Measurements from ENCODE around the gene MAP2K6. TPM values are rescaled to one million over a fixed set of nuclear protein-coding genes. Genes with fewer than 3 reads are reported as not detected.

The MAP2K6 gene
- polyA plus RNA-seq, 1 of the 3 experiments (the other 2 are of a cell fraction) = 6.7 TPM

DNA sequence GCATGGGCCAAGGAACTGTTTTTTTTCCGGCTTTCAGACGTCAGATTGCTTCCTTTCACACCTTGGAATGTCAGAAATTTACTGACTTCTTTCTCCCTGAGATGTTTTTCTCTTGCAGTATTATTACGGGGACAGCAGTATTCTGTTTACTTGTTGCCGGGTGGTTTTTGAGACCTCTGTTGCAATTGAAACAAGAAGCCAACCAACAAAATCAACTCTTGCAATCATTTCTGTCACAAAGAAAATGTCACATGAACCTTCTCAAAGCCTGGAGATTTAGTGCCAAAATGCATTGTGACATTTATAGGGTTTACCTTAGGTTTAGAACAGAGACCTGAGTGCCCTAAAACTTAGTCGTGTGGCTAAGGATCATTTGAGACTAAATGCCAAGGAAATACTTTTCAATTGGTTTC is 174.3 kb downstream of the MAP2K6 start:
- no peaks in the 10 kb centered on the region for H3K9me3 ChIP-seq
- no peaks in the 10 kb centered on the region for H3K79me2 ChIP-seq (ENCODE audit: insufficient read depth)
- no peak overlapping the region for H3K4me2 ChIP-seq
- TF ChIP-seq TCF12 (IDR thresholded peaks at IDR 0.05) = no peak
- no peak for TF ChIP-seq ELF1 (IDR thresholded peaks at IDR 0.05)
- no peak for TF ChIP-seq USF2 (IDR thresholded peaks at IDR 0.05; ENCODE audit: borderline replicate concordance, low read depth, low read length)
- no peak for TF ChIP-seq TAF1 (IDR thresholded peaks at IDR 0.05; ENCODE audit: borderline replicate concordance, low read depth, low read length)
- TF ChIP-seq NRF1 (IDR thresholded peaks at IDR 0.05; ENCODE audit: low read depth, low read length) = no peak
- TF ChIP-seq RAD21 (IDR thresholded peaks at IDR 0.05; ENCODE audit: low read length) = no peak
- TF ChIP-seq CHD2 (IDR thresholded peaks at IDR 0.05; ENCODE audit: low read length, partially characterized antibody) = no peak
- TF ChIP-seq RXRA (IDR thresholded peaks at IDR 0.05; ENCODE audit: borderline replicate concordance, low read depth) = no peak
- TF ChIP-seq JUND (IDR thresholded peaks at IDR 0.05) = no peak
- TF ChIP-seq PBX3 (IDR thresholded peaks at IDR 0.05) = no peak
- TF ChIP-seq EZH2phosphoT487 (IDR thresholded peaks at IDR 0.05; ENCODE audit: borderline replicate concordance, low read depth) = no peak
- TF ChIP-seq RFX5 (IDR thresholded peaks at IDR 0.05; ENCODE audit: low read length) = no peak
- TF ChIP-seq SMC3 (IDR thresholded peaks at IDR 0.05; ENCODE audit: low read depth, low read length) = no peak
- TF ChIP-seq TEAD4 (IDR thresholded peaks at IDR 0.05; ENCODE audit: borderline replicate concordance, insufficient read depth) = no peak
- no peak for TF ChIP-seq FOSL2 (IDR thresholded peaks at IDR 0.05; ENCODE audit: borderline replicate concordance, low read depth)
- no peak for TF ChIP-seq GABPA (IDR thresholded peaks at IDR 0.05; ENCODE audit: low read depth)
- no peak for TF ChIP-seq SIN3A (IDR thresholded peaks at IDR 0.05; ENCODE audit: borderline replicate concordance, low read depth, low read length)
- TF ChIP-seq EP300 (IDR thresholded peaks at IDR 0.05; ENCODE audit: borderline replicate concordance in 1 of 2, low read depth in 1 of 2, low read length in 1 of 2) = no peak
- no peak for TF ChIP-seq MXI1 (IDR thresholded peaks at IDR 0.05; ENCODE audit: low read depth, low read length)
- TF ChIP-seq, protein P1, sequence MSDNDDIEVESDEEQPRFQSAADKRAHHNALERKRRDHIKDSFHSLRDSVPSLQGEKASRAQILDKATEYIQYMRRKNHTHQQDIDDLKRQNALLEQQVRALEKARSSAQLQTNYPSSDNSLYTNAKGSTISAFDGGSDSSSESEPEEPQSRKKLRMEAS (IDR thresholded peaks at IDR 0.05; ENCODE audit: low read depth) = no peak
- ChIA-PET POLR2A (no interaction called here), CTCF (interaction anchor here (1.6 kb wide), 1 partner anchor 18 kb away, joined by 10 read pairs; no protein-coding TSS in a partner anchor)
- H3K9me2 ChIP-seq = no peaks in the 10 kb centered on the region
- H3K27me3 ChIP-seq (ENCODE audit: insufficient read depth) = no peaks in the 10 kb centered on the region
- 76% methylated on average over 5 of the region's 5 CpGs for WGBS (ENCODE audit: low lambda C conversion rate)
- no peaks in the 10 kb centered on the region for H4K20me1 ChIP-seq (ENCODE audit: insufficient read depth)
- DNase-seq = no peak
- H3K27ac ChIP-seq (ENCODE audit: low read depth in 2 of 2, low read length in 1 of 2) = no peak overlapping the region
- H2AFZ ChIP-seq (ENCODE audit: low read depth) = no peak overlapping the region
- peaks cover 0 to 7% of the 10 kb centered on the region in 2 experiments; a peak in 1 of 4 replicates for H3K4me1 ChIP-seq (ENCODE audit: control insufficient read depth in 1 of 2, insufficient read depth in 2 of 2, low read depth in 1 of 2, low read length in 1 of 2)
- H3K4me3 ChIP-seq (ENCODE audit: low read depth in 2 of 2, low read length in 1 of 2) = no peak overlapping the region
- peaks cover 5% of the 10 kb centered on the region for H3F3A ChIP-seq (replicated peaks; ENCODE audit: insufficient read depth)
- no peaks in the 10 kb centered on the region for H3K36me3 ChIP-seq (replicated peaks in 1 of 2; ENCODE audit: control insufficient read depth in 1 of 2, insufficient read depth in 2 of 2, low read length in 1 of 2)
- no peak overlapping the region for H3K9ac ChIP-seq
